Glomerular endothelial cell (primary cell): ENCODE measurements around the gene AFF4. TPM values are rescaled to one million over a fixed set of nuclear protein-coding genes. Genes with fewer than 3 reads are reported as not detected.
"Not testable (repeated sequence)": the region's sequence is repeated elsewhere in the genome, so short reads cannot be mapped to it uniquely, and the experiment has no call there.

Experiments
- DNase-seq: peaks from one replicate; pipeline ENCODE4 v3.0.0-alpha.2; 2011; ENCODE audit warnings: low read depth, low spot score; ENCODE audit errors: extremely low read depth
- total RNA-seq: library from RNA; depleted of rRNA; stranded (reverse); fragments of >200 nt; gene quantifications from 2 replicates; pipeline ENCODE4 v1.2.3, GENCODE V29; 2015

The AFF4 gene
- total RNA-seq, 1 donor from 2014 or later: 70.6 TPM

DNA sequence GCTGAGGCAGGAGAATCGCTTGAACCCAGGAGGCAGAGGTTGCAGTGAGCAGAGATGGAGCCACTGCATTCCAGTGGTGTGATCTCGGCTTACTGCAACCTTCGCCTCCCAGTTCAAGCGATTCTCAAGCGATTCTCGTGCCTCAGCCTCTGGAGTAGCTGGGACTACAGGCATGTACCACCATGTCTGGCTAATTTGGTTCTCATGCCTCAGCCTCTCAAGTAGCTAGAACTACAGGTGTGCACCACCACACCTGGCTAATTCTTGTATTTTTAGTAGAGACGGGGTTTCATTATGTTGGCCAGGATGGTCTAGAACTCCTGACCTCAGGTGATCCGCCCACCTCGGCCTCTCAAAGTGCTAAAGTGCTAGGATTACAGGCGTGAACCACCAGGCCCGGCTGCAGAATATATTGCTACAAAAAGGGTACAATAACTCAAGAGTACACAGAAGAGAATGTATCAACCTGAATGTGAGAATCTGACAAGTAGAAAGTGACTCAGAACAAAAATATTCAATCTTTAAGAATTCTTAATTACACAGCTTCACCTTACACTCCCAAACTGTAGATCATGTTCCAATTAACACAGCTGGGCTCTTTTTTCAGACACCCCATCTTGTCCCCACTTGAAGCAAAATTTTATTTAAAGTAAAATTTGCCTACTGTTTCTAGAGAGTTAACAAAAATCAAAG, 2.2 kb downstream of the AFF4 start:
- not testable (repeated sequence) for DNase-seq

DNA sequence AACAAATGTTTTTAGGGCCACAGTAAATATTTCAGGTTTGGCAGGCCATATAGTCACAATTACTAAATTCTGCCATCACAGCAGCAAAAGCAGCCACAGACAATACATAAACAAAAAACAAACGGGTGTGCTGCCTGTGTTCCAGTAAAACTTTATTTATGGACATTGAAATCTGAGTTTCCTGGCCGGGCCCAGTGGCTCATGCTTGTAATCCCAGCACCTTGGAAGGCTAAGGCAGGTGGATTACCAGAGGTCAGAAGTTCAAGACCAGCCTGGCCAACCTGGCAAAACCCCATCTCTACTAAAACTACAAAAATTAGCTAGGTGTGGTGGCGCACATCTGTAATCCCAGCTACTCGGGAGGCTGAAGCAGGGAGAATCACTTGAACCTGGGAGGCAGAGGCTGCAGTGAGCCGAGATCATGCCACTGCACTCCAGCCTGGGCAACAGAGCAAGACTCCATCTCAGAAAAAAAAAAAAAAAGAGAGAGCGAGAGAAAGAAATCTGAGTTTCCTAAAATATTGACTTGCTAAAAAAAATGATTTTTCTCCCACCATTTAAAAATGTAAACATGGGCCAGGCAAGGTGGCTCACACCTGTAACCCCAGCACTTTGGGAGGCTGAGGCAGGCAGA, 7.2 kb downstream of the AFF4 start:
- not testable (repeated sequence) for DNase-seq

DNA sequence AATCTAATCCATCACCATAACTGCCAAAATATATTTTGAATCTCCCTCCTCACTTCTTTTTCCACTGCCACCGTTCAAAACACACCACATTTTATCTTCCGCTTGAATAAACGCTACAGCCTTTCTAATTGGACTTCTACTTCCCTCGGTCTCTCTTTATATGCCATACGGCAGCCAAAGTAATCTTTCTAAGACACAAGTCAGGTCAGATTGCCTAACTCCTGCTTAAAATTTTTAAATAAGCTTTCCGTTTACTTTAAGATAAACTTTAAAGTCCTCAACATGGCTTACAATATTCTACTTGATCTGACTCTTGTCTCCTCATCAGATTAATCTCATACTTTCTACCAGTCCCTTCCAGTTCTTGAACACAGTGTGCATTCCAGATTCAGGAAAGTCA, 9.7 kb downstream of the AFF4 start:
- no peak for DNase-seq

DNA sequence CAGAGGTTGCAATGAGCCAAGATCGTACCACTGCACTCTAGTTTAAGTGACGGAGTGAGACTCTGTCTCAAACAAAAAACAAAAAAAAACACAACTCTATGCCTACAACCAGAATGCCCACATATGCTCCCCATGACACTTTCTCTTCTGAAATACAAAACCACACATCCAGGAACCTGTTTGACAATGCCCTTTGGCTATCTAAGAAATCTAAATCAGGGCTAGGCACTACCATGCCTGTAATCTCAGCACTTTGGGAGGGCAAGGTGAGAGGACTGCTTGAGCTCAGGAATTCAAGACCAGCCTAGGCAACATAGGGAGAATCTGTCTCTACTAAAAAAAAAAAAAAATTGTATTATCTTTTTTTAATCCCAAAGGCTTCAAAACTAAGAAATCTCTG, 10.6 kb downstream of the AFF4 start:
- no peak for DNase-seq

DNA sequence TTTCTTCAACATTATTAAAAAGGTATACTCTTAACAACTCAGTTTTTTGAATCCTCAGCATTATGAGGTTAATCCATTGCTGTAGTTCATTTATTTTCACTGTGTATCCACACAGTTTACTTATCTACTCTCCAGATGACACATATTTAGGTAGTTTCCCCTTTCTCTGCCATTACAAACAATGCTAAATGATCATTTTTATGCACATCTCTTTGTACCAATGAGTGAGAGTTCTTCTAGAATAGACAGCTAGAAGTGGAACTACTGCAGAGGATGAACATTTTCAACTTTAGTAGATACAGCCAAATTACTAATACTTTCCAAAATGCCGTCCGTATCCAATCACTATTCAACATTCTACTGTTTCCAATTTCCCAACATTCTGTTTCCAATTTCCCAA, 11.5 kb downstream of the AFF4 start:
- no peak for DNase-seq

DNA sequence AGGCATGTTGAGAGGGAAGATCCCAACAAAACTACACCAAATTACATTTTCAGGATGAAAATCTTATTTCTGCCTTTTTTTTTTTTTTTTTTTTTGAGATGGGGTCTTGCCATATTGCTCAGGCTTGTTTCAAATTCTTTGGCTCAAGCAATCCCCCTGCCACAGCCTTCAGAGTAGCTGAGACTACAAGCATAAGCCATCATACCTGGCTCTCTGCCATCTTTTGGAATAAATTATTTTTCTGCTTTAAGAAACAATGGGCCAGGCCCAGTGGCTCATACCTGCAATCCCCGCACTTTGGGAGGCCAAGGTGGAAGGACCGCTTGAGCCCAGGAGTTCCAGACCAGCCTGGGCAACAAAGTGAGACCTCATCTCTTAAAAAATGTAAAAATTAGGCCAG, 14.3 kb downstream of the AFF4 start:
- DNase-seq: no peak

DNA sequence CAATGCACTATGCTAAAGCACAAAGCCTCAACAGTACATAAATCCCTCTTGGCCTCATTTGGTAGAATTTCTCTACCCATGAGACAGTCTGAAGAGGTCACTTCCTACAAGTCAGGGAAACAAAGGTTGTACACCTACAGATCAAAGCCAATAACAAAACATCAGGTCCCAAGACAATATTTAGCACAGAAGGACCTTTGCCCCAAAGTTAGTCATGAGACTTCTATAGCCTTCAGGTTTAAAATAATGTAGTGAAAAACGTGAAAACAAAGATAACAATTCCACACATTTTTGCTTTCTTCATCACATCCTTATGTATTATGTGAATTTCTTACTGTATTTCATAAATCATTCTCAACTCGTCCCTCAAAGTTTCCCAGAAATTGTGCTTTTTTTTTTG, 15.8 kb downstream of the AFF4 start:
- no peak for DNase-seq

DNA sequence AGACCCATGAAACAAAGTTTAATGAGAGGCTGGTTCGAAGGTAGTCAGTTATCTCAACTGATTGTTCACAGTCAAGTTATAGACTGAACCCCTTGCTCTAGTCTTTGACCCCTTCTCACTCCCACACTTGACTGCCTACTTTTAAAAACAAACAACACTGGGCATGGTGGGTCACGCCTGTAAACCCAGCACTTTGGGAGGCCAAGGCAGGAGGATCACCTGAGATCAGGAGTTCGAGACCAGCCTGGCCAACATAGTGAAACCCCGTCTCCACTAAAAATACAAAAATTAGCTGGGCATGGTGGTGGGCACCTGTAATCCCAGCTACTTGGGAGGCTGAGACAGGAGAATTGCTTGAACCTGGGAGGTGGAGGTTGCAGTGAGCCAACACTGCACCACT, 18.1 kb downstream of the AFF4 start:
- DNase-seq: not testable (repeated sequence)

DNA sequence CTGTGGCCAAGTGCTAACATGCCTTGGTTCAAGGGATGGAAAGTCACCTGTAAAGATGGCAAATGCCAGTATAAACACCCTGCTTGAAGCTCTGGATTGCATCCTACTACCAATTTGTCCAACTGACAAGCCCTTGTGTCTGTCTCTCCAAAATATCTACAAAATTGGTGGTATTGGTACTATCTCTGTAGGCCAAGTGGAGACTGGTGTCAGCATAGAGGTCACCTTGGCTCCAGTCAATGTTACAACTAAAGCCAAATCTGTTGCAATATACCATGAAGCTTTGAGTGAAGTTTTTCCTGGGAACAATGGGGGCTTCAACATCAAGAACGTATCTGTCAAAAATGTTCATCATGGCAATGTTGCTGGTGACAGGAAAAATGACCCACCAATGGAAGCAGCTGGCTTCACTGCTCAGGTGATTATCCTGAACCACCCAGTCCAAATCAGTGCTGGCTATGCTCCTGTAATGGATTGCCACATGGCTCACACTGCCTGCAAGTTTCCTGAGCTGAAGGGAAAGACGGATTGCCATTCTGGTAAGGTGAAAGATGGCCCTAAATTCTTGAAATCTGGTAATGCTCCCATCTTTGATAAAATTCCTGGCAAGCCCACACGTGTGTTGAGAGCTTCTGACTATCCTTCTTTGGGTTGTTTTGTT, 19.9 kb downstream of the AFF4 start:
- no peak for DNase-seq

DNA sequence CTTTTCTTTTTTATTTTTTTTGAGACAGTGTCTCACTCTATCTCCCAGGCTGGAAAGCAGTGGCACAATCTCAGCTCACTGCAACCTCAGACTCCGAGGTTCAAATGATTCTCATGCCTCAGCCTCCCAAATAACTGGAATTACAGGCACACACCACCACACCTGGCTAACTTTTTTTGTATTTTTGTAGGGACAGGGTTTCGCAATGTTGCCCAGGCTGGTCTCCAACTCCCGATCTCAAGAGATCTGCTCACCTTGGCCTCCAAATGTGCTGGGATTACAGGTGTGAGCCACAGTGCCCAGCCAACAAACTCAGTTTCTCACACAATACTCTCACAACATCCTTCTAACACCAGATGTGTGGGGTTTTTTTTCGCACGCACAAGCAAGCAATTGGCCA, 22.1 kb downstream of the AFF4 start:
- no peak for DNase-seq

DNA sequence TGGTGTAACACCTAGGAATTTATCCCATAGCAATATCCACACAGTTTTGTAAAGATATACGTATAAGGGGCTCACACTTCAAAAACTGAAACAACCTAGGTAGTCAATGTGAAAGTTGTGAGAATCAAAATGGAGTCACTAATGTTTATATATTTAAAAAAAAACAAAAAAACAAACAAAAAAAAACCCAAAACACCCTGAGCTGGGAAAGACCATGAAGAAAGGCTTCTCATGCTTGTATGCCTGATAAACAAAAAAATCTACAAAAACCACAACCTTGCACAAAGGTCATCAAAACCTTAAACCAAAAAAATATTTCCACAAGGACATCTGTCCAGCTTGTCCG, 35.4 kb downstream of the AFF4 start:
- no peak for DNase-seq

DNA sequence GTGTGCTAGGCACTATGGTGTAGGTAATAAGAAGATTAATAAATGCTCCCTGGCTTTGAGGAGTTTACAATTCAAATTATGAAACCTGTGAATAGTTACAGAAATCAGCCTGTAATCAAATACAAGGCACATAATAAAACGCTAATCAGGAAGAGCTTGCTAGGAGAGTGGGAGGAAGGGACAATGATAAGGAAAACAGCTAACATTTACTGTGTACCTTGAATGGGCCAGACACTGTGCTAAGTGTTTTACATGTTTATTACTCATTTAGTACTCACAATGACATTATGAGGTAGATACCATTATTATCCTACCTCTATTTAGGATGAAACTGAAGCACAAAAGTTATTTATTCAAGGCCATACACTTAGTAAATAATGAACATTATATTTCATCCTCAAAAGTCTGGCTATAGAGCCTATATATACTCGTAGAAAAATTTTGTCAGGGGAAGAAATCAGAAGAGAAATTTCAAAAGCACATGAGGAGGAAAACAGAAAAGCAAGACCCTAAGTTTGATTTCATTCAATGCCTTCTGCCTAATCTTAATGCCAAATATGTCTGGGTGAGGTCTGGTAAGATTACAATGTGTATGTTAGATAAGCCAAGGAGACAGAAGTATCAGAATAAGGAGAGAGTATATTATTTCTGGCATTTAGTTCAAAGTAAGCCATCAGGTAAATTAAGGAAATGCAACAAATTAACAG, 35.9 kb downstream of the AFF4 start:
- DNase-seq: no peak

DNA sequence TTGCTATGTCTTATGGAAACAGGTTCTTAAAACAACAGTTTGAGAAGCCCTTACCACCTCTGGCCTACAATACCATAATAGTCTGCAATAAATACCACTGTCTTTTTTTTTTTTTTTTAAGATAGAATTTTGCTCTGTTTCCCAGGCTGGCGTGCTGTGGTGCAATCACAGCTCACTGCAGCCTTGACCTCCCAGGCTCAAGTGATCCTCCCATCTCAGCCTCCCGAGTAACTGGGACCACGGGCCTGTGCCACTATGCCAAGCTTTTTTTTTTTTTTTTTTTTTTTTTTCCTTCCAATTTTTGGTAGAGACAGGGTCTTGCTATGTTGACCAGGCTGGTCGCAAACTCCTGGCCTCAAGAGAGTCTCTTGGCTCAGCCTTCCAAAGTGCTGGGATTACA, 37.0 kb downstream of the AFF4 start:
- no peak for DNase-seq

DNA sequence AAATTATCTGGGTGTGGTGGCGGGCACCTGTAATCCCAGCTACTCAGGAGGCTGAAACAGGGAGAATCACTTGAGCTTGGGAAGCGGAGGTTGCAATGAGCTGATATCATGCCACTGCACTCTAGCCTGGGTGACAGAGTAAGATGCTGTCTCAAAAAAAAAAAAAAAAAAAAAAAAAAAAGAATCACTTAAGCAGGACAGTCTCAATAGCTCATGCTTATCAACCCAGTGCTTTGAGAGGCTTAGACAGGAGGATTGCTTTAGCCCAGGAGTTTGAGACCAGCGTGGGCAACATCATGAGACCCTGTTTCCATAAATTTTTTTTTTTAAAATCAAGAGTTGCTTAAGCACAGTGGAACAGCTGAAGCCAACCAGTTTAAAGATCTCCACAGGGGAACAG, 47.3 kb downstream of the AFF4 start:
- DNase-seq: no peak

DNA sequence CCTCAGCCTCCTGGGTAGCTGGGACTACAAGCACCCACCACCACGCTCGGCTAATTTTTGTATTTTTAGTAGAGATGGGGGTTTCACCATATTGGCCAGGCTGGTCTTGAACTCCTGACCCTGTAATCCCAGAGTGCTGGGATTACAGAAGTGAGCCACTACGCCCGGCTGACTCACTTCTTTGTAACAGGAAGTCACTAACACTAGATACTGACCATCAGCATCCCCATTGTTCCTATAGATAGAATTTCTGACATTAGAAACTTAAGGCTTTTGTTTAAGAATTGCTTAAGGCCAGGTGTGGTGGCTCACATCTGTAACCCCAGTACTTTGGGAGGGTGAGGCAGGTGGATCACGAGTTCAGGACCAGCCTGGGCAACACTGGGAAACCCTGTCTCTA, 47.8 kb downstream of the AFF4 start:
- DNase-seq: no peak

DNA sequence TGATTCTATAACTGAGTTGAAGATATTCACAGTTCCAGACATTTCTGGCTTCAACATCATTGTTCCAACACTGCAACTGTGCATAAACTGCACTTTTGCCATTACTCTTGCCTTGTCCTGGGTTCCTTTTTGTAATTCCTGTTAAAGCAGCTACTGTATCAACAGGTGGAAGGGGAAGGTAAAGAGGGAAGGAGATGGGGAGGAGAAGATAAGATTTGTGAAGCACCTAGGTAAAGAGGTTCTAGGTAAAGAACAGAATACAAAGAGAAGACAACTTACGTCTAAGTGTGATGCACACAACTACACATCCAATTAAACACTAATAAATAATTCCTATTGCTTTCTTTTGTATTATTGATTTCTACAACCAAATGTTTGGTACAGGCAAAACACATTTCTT, 53.7 kb downstream of the AFF4 start:
- no peak for DNase-seq

DNA sequence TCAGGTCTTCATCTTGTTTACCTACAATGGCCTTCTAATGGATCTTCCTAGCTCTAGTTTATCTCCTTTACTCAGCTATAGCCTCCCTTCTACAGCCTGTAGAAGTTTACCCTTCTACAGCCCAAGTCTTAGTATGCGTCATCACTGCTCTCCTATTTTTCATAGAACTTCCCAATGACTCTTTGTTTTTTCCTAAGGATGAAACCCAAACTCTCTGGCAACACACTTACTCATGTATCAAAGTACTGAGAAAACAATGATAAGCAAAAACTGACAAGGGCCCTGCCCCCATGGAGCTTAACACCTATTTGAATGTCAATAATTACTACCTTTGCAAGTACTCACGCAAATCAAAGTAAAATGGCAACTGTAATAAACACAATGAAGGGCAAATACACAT, 56.3 kb downstream of the AFF4 start:
- peak; percentile 31 for DNase-seq

DNA sequence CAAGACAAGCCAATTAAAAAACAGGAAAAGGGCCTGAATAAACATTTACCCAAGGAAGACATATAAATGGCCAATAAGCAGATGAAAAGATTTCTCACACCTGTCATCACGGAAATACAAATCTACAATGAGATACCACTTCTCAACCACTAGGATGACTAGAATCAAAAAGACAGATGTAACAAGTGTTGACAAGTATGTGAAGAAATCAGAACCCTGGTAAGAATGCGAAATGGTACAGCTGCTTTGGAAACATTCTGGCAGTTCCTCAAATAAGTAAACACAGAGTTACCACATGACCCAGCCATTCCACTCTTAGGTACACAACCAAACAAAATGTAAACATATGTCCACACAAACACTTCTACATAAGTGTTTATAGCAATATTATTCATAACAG, 57.5 kb downstream of the AFF4 start:
- no peak for DNase-seq

DNA sequence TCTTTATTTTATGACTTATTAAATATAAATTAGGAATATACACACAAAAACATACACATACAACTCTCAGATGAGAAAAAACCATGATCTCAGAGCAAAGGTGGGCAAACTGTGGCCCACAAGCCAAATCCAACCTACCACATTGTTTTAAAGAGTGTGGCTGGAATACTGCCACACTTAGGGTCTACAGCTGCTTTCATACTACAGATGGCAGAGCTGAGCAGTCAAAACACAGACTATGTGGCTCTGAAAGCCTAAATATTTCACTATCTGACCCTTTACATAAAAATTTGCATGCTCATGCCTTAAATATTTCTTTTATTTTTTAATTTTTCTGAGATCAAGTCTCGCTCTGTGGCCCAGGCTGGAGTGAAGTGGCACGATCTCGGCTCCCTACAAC, 61.7 kb downstream of the AFF4 start:
- no peak for DNase-seq

DNA sequence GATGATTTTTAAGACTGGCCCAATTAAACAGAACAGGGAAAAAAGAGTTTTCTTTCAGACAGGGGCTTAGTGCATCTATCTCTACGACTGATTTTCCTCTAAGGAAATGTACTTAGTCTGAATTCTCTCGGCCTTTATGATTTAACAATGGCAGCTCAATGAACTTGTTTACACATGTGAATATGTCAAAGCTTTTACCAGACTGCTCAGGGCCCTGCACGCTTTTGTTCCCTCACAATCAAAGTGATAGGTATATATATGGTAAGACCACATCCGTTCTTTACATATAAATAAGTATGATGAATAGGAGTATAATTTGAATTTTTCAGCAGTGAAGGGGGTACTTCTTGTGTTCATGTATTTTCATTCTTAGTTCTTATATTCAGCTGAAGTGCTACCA, 62.4 kb downstream of the AFF4 start:
- DNase-seq: no peak

DNA sequence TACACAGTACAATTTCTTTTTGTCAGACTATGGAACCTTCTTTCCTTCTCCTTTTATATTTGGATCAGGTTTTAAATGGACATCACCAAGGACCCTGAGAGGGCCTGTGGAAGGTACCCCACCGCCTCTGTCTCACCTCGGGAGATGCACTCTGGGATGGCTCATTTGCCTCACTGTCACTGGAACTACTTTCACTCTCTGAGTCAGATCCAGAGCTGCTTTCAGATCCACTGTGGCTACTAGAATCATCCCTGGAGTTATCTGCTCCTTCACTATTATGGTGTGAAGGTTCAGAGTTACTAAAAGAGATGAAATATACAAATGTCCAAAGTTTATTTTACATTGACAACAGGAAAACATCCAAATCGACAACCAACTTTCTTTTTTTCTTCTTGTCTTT, 65.3 kb downstream of the AFF4 start:
- DNase-seq: no peak

DNA sequence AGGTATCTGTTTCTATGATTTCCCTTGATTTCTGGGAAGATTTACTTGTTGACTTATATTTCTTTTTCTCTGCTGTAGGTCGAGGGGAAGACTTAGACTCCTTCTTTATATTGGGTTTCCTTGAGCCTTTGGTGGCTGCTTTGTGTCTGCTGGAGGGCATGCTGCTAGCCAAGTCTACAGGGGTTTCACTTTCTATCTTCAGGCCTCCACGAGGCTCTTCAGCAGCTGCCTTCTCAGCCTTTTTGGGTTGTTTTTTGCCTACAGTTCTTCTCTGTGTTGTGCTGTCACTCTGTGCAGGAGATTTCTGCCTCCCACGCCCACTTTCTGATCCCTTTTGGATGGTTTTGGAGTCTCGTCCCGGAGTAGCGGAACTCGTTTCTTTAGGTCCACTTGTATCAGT, 66.7 kb downstream of the AFF4 start:
- no peak for DNase-seq
